Activated naive CD4-positive, alpha-beta T cell treated with anti-CD3 and anti-CD28 coated beads, Interleukin-2, amount 50 U/mL, for 16 hours (primary cell): ENCODE results near the gene STIMATE.

ENCODE experiments used
- DNase-seq: peaks from one replicate; pipeline ENCODE4 v3.0.0-alpha.2; 2020

Gene STIMATE

DNA sequence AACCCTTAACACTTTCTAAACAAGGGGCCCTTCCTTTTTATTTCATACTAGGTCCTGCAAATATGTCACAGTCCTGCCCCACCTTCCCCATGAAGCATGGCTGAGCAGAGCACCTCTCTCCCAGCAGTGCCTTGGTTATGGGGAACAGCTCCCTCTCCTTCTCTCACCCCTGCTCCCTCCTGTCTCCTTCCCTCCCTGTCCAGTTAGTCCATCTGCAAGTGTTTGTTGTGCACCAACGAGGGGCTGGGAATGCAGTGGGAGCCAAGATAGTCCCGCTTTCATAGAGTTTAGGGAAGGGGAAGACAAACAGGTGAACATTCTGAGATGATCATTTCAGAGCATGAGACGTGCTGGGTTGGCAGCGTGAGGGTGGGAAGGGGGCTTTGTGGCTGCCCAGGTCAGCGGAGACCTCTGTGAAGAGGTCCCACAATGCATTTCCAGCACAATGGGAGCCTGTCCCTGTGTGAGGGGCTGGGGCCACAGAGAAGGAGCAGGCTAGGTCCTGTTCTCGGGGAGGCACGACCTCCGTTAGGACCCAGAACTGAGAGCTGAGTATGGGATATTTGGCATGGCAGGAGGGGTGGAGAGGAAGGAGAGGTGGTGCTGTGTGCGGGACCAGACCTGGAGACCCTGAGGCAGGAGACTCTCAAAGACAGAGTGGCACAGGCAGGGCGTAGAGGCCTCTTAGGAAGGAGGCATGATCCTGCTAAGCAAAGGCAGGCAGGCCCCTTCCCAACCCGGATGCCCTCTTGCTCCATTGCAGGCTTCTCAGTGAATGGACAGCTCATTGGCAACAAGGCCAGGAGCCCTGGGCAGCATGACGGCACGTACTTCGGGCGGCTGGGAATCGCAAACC lies 108.2 kb downstream of the STIMATE start:
- no peak for DNase-seq

DNA sequence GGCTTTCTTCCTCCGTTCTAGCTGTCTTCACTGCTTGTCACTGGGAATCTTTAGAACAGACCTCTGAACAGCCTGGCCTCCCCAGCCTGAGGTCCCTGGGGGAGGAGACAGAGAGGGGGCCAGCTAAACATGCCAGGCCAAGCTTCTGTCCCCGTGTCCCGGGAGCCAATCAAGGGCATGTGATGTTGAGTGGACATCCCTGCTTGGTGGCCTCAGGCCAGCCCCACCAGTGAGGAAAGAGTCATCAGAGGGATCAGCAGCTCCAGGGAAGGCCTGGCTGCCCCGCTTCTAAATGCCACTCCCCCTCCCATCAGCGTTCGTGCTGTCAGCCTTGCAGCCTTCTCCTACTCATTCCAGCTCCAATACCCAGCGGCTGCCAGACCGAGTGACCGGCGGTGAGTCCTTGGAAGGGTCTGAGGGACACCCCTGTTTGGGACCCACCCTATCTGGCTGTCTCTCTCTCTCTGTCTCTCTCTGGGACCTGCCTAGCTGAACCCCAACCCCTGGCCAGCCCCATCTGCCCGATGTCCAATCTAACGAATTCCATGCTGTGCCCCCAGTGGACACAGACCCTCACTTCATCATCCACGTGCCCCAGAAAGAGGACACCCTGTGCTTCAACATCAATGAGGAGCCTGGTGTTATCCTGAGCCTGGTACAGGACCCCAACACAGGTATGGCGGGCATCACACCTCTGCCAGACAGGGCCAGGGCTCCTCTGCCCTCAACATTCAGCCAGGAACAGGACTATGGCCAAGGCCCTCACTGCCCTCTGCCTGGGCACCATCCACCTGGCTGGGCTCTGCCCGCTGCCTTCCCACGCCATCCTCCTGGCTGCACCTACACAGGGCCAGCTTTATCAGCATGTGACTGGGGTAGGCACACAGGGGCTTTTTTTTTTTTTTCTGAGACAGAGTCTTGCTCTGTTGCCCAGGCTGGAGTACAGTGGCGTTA lies 109.4 kb downstream of the STIMATE start:
- DNase-seq, result no peak

DNA sequence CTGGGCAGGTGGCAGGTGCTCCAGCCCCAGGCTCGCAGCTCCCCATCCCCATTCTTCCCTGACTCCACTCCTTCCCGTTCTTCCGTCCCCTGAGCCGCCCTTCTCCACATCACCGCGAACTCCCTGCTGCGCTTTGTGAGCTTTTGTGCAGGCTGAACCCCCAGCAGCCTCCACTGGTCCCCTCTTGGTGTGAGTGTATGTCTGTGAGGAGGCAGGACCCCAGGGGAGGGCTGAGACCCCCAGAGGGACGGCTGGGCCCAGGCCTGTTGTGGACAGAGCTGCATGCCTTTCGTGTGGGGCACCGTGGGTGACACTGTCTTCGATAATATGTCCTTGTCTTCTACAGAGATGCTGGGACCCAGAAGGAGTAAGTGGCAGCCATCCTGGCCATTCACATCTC lies 110.1 kb downstream of the STIMATE start:
- DNase-seq, result no peak
